Upper lobe of left lung (tissue), 4 donors: Measurements from ENCODE around the gene MYO16.

ENCODE experiments used
- CTCF ChIP-seq, 6 experiments: fragments of 450-650 bp in 4 of 6; fragments of 200-600 bp in 2 of 6; sonication (generic) in 2 of 6; IDR thresholded peaks; one replicate each; pipeline ENCODE4 v1.5.1; 2016 to 2019; ENCODE audit warnings: antibody characterized with exemption in 6 of 6
- EP300 ChIP-seq, 4 donors: sonication (generic); formaldehyde crosslinking; IDR thresholded peaks; one replicate each; pipeline ENCODE4 v1.5.1; 2017; ENCODE audit warnings: antibody characterized with exemption in 4 of 4, control low read depth in 2 of 4
- POLR2A ChIP-seq, 4 donors: fragments of 450-650 bp; IDR thresholded peaks; one replicate each; pipeline ENCODE4 v1.5.1; 2016 to 2017; ENCODE audit warnings: antibody characterized with exemption in 4 of 4, mild to moderate bottlenecking in 2 of 4
- POLR2AphosphoS5 ChIP-seq, 2 donors: sonication (generic); formaldehyde crosslinking; IDR thresholded peaks; one replicate each; pipeline ENCODE4 v1.5.1; 2017; ENCODE audit warnings: antibody characterized with exemption in 2 of 2

- TF ChIP-seq POLR2A (IDR thresholded peaks at IDR 0.05) (no peak), CTCF (IDR thresholded peaks at IDR 0.05) (no peak), EP300 (IDR thresholded peaks at IDR 0.05) (no peak), POLR2AphosphoS5 (IDR thresholded peaks at IDR 0.05) (no peak)
Observed at GRCh38 chr13:108789476-108789875, 160.1 kb downstream of the MYO16 start.
